ENCODE data around the gene CLEC18C.
"Not testable (repeated sequence)": the region's sequence is repeated elsewhere in the genome, so short reads cannot be mapped to it uniquely, and the experiment has no call there.

- TF ChIP-seq CTCF (conservative IDR thresholded peaks at IDR 0.05 in 1 of 2, IDR thresholded peaks at IDR 0.05 in 1 of 2; ENCODE audit: low read depth in 1 of 2, low read length in 2 of 2); EZH2 (IDR thresholded peaks at IDR 0.05; ENCODE audit: low read length, missing control alignments): not testable (repeated sequence)
These were observed 25.7 kb upstream of the CLEC18C start for GRCh38 chr16:70147853-70148252.

Measured in fibroblast of lung (primary cell).